Measurements from ENCODE around the gene POU5F1. TPM values are rescaled to one million over a fixed set of nuclear protein-coding genes. Genes with fewer than 3 reads are reported as not detected.

POU5F1 gene
- not detected for total RNA-seq

DNA sequence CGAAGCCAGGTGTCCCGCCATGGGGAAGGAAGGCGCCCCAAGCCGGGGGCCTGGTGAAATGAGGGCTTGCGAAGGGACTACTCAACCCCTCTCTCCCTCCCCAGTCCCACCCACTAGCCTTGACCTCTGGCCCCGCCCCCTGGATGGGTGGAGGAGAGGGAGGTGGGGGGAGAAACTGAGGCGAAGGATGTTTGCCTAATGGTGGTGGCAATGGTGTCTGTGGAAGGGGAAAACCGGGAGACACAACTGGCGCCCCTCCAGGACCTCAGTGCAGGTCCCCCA, at the start of gene POU5F1:
TSS of gene POU5F1 (minus strand) at position 83 of the 282 bp plus-strand sequence. CDS start at position 21, 62 bp downstream.

DNA sequence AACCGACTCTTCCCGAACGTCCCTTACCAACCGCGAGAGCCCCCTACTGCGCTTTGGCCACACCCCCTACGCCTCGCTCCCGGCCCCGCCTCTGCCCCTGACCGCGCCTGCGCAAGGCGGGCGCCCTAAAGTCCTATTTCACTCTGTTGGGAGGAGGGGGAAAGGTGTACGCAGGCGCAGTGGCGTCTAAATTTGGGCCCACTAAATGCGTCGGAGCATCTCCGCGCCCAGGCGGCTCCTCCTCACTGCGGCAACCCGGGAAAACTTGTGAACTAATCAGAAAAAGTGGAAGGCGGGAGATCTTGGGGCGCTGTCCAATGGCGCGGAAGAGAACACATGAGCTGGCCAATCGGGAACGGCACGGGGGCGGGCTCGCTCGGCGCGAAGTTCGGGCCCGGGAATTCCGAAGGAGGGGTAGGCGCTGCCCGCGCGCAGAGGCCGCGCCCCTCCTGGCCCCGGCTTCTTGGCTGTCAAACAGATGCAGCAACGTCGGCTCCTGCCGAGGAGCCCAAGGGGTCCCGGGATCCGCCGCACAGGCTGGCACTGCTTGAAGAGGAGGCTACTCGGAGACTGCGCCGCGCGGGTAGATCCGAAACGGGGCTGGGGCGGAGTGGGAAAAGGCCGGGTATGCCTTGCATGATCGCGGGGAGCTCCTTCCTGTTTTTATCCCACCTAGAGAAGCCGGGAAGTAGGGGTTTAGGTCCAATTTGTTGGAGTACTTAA, 12.2 kb downstream of the POU5F1 start, which contains the start of gene TCF19:
TSS of gene TCF19 (plus strand) at position 450 of the 723 bp plus-strand sequence. CDS start 881 bp downstream, outside the sequence.

DNA sequence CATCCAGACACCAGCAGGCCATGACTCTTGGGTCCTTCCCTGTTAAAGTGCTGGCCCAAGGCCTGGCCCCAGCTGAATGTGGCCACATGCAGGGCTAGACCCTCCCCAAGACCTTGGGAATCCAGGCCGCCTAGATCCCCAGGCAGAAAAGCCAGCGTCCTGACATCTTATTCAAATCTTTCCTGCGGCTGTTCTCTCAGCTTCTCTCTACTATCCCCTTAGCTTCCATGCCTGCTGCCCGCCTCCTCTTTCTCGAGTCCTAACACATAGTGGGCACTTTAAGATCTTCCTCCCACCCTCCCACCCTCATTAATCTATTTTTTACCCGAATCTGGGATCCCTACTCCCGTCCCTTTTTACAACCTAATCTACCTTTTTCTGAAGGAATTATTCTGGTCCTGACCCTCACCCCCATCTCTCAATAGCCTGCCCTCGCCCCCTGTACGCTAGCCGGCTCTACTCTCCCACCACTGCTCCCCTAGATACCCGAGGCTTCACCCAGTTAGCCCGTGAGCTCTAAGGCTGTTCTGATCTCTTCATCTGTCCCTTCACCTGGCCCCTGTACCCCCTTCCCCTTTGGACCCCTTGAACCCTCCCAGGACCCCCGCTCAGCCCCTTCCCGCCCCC, 12.9 kb downstream of the POU5F1 start, which contains the start of gene CCHCR1:
TSS of gene CCHCR1 (minus strand) at position 290 of the 627 bp plus-strand sequence. CDS start at position 88, 202 bp downstream.

DNA sequence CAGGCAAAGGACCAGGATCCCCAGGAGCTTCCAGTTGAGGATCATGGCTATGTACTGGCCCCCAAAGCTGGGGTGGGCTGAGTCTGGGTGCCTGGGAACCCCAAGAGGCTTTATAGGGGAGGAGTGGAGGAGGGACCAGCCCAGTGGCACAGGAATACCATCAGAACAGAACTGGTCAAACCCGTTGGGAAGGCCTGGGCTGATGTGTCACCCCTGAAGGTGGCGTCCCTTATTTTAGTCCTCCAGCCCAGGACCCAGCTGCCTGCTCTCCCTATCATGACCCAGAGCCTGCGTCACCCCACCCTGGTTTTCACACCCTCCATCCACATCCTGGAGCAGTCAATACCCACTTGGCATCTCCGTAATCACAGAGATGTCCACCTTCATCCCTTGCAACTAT, 31.5 kb downstream of the POU5F1 start, which contains the start of gene PSORS1C2:
TSS of gene PSORS1C2 (minus strand) at position 85 of the 400 bp plus-strand sequence. CDS start at position 45, 40 bp downstream.

DNA sequence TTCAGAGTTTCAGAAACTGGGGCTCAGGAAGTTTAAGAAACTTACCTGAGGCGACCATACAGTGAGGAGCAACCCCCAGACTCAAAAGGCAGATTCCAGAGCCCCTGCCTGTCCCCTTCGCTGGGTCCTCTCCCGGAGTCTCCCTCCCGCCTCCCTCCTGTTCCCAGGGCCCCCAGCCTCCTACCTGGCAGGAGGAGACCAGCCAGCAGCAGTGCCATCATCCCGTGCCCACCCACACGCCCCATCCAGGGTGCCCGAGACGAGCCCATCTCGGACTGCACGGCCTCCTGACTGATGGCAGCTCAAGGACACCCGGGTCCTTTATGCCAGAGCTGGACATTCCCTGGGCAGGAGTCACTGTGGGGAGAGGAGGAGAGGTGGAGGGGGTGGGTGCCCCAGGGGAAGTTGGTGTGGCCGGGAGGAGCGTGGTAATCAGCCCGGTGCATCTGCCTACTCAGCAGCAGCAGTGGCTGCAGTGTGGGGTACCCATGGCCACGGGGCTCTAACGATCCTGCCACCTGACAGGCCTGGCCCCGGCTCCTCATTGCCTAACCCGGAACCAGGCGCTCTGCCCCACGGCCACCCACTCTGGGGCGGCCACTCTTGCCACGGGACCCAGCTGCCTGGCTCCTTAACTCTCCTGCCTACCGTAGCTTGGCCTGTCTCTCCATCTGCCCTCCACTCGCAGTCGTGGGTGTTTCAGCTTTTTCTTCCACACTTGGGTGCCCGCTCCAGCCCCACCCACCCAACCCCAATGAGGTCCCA, 50.1 kb downstream of the POU5F1 start, which contains the start of gene CDSN:
TSS of gene CDSN (minus strand) at position 296 of the 765 bp plus-strand sequence. CDS start at position 269, 27 bp downstream.

DNA sequence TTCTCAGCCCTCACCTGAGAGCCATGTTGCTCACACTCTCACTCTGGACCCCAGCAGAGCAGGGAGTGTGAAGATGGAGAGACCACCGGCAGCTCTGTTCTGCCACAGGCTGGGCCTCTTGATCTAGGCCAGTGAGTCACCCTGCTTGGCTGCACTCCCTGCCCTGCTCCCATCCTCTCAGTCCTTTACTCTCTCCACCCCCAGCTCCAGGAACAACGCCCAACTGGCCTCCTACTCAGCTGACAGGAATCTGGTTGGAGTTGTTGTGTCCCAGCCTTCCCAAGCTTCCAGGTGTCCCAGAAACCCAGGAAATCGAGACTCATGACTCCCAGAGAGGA, 56.0 kb downstream of the POU5F1 start, which contains the start of gene PSORS1C1:
TSS of gene PSORS1C1 (plus strand) at position 260 of the 338 bp plus-strand sequence. CDS start 14,833 bp downstream, outside the sequence.

Other genes starting within 250 kb of the POU5F1 start
- gene SFTA2, start 238.5 kb downstream of the POU5F1 start, total RNA-seq: not detected
- not detected for gene MUCL3, start 229.7 kb downstream of the POU5F1 start, total RNA-seq
- gene MUC21, start 187.0 kb downstream of the POU5F1 start, total RNA-seq: not detected
- not detected for gene MUC22, start 160.2 kb downstream of the POU5F1 start, total RNA-seq
- gene C6orf15, start 58.1 kb downstream of the POU5F1 start, total RNA-seq: not detected
- gene PSORS1C1, start 55.9 kb downstream of the POU5F1 start, total RNA-seq: not detected
- gene CDSN, start 50.2 kb downstream of the POU5F1 start, total RNA-seq: not detected
- not detected for gene PSORS1C2, start 31.6 kb downstream of the POU5F1 start, total RNA-seq
- gene CCHCR1, start 12.9 kb downstream of the POU5F1 start, total RNA-seq: 10 to 100 TPM; 29.1 to 34.4 TPM
- gene TCF19, start 12.1 kb downstream of the POU5F1 start, total RNA-seq: 10 to 100 TPM; 70.6 to 73.5 TPM
- 1,000 to 10,000 TPM; 1,197 to 1,205 TPM for gene HLA-C, start 101.4 kb upstream of the POU5F1 start, total RNA-seq
- 1,000 to 10,000 TPM; 4,256 to 4,376 TPM for gene HLA-B, start 186.5 kb upstream of the POU5F1 start, total RNA-seq
- 10 to 100 TPM in 1 of 2 experiments, 1 to 10 TPM in 1; 8.9 to 10.4 TPM for gene MICA, start 232.9 kb upstream of the POU5F1 start, total RNA-seq

All from activated naive CD4-positive, alpha-beta T cell treated with anti-CD3 and anti-CD28 coated beads, Interleukin-2, amount 10 ng/mL, durations not matched to agents 5 hours and 36 hours (primary cell).